SHP77 (cell line): ENCODE measurements around the gene DBF4B.
A peak's percentile ranks its signal among the peaks of the same experiment; 100 is the strongest.

Experiments
- DNase-seq, 2 experiments: peaks; one replicate each; lab custom pipeline; 2025; lab: John Stamatoyannopoulos, UW

DBF4B gene

GRCh38 chr17:44777394-44778348, 69.2 kb downstream of the DBF4B start:
- no peak for DNase-seq

GRCh38 chr17:44778656-44779210, 70.3 kb downstream of the DBF4B start:
- DNase-seq: no peak

- DNase-seq: peak; percentile 50 to 53
These were observed 71.0 kb downstream of the DBF4B start for GRCh38 chr17:44779211-44780025.

- DNase-seq: no peak
These were observed 71.7 kb downstream of the DBF4B start for GRCh38 chr17:44780161-44780560.

- DNase-seq: no peak
These were observed 72.5 kb downstream of the DBF4B start for GRCh38 chr17:44780845-44781480.

GRCh38 chr17:44781551-44782325, 73.3 kb downstream of the DBF4B start:
- no peak for DNase-seq

GRCh38 chr17:44782326-44782850, 73.9 kb downstream of the DBF4B start:
- DNase-seq: no peak

GRCh38 chr17:44785921-44786320, 77.5 kb downstream of the DBF4B start:
- DNase-seq: no peak

GRCh38 chr17:44786551-44787081, 78.2 kb downstream of the DBF4B start:
- no peak for DNase-seq

- no peak for DNase-seq
These were observed 78.9 kb downstream of the DBF4B start for GRCh38 chr17:44787271-44787940.

GRCh38 chr17:44788139-44788538, 79.7 kb downstream of the DBF4B start:
- no peak for DNase-seq

- no peak for DNase-seq
These were observed 83.8 kb downstream of the DBF4B start for GRCh38 chr17:44792276-44792675.

- DNase-seq: peak in 1 of 2 experiments; percentile 9
These were observed 85.7 kb downstream of the DBF4B start for GRCh38 chr17:44793885-44794842.

- no peak for DNase-seq
These were observed 86.5 kb downstream of the DBF4B start for GRCh38 chr17:44794851-44795413.

- DNase-seq: no peak
These were observed 87.0 kb downstream of the DBF4B start for GRCh38 chr17:44795421-44795820.

- DNase-seq: no peak
These were observed 87.5 kb downstream of the DBF4B start for GRCh38 chr17:44795928-44796327.

- DNase-seq: no peak
These were observed 88.3 kb downstream of the DBF4B start for GRCh38 chr17:44796731-44797130.

- no peak for DNase-seq
These were observed 89.3 kb downstream of the DBF4B start for GRCh38 chr17:44797802-44798201.

GRCh38 chr17:44798356-44798755, 89.9 kb downstream of the DBF4B start:
- DNase-seq: no peak
